HG03439 (cell line): ENCODE data around the gene HHIP.

Experiments used
- ATAC-seq: cut with Tn5 transposase; IDR thresholded peaks from one replicate; pipeline ENCODE4 v1.9.1; 2021; ENCODE audit warnings: mild to moderate bottlenecking, moderate library complexity; ENCODE audit not compliant: unreplicated experiment

Gene HHIP

DNA sequence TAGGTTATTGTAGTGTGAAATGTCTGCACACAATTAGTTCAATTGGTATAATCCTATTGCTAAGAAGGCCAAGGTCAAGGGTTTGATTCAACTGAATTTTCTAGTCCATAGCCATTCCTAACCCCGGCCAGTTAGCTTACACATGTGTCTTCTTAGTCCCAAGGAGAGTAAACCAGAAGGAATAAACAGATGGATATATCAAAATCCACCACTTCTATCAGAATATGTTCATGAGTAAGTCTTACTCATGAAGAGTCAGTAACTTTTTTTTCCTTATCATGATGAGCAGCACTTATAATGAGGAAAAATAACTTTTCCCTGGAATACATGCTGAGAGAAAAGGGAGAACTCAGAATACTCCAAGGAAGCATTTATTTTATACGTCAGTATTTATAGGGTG, 9.5 kb downstream of the HHIP start:
- ATAC-seq, result no peak

GRCh38 chr4:144656850-144657249, 10.9 kb downstream of the HHIP start:
- no peak for ATAC-seq

GRCh38 chr4:144658015-144658567, 12.1 kb downstream of the HHIP start:
- no peak for ATAC-seq

GRCh38 chr4:144658903-144659302, 12.9 kb downstream of the HHIP start:
- no peak for ATAC-seq

- no peak for ATAC-seq
Observed at GRCh38 chr4:144659447-144659846, 13.5 kb downstream of the HHIP start.

DNA sequence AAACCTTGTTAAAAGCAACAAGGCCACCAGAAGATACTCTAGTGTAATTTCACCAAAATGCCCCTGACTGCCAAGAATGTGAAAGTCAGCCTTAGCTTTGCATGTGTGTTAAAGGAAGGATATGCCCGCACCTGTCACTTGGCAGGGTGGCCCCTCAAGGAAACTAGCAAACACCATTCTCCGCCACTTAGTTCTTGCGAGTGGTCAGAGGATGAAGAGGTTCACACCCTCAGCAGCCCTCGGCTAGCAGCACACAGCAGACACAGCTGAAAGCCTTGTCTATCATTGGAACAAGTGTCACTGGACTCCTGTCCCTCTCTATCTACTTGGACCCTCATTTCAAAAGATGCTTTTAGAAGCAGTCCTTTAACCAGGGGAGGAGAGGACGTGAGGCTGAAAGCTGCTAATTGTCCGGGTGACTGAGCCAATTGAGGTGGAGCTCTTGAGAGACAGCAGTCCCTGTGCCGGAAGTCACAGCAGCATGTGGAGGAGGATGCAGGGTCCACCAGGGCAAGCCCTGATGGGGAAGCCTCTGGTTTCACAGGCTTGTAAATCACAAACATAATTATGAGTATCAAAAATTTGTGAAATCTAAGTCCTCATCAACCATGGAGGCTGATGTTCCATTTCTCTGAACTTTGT, 18.0 kb downstream of the HHIP start:
- no peak for ATAC-seq

- no peak for ATAC-seq
Observed at GRCh38 chr4:144666539-144667175, 20.7 kb downstream of the HHIP start.

- ATAC-seq, result no peak
Observed at GRCh38 chr4:144667500-144667899, 21.5 kb downstream of the HHIP start.

DNA sequence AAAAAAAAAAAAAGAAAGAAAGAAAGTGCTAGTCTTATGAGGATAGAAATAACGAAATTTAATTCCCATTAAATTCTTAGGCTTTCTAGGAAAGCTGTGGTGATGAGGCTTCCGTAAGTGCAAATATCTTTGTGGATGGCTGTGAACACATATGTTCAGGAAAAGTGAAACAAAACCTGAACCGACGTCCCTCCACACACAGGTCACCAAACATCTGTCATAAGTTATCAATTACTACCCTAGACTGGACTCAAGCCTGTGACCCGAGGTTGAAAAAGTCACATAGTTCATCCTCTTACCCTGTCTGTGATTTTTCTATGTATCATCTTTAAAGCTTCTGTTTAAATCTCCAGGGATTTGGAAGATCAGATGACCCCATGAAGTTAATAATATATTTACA, 24.8 kb downstream of the HHIP start:
- ATAC-seq, result no peak

DNA sequence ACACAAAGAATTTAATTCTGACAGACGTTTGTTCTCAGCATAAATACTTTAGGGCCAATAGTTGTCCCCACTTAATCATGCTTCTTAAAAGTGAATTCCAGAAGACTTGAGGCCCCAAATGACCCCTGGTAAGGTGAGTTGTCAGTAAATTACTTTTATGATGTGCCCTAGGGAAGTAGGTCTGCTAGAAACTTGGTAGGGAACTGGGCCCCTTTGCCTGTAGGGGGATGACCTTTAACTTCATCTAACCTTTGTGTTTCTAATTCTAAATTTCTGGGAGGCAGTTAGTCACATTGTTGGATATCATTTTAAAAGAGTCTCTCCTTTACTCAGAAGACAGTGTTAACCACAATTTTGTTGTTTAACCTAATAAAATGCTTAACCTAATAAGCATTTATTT, 28.8 kb downstream of the HHIP start:
- ATAC-seq, result no peak

DNA sequence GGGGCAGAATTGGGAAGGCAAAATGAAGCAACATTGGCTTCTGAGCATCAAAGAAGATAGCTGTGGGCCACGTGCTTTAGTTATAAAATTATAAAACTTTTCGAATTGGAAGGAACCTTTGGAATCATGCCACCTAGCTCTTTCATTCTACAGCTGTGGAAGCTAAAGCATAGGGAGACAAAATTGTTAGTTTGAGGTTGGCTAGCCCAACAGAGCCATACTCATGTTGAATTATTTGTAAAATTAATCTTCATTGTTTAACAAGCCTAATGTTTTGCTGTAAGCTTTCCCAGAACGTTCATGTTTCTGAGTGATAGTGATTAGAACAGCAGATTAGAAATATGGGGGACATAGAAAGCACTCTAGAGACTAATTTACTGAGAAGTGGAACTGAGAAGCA, 35.9 kb downstream of the HHIP start:
- no peak for ATAC-seq

GRCh38 chr4:144683516-144683915, 37.6 kb downstream of the HHIP start:
- ATAC-seq, result no peak

DNA sequence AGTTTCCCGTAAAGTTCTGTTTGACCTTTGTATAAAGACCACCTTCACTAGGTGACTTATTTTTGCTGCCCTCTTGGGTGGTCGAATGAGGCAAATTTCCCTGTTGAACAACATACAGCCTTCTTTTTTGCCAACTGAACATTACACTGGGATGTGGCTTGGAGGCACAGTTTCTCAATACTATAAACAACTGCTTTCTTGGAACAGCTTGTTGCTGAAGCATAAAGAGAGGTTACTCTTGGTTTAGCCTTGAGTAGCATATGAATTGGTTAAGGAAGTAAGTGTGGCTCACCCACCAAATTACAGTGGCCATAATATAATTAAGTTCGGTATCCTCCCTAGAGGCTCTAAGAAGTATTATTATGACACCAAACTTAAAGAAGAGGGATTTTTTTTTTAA, 40.0 kb downstream of the HHIP start:
- no peak for ATAC-seq

- no peak for ATAC-seq
Observed at GRCh38 chr4:144686921-144687320, 41.0 kb downstream of the HHIP start.

GRCh38 chr4:144687466-144687865, 41.5 kb downstream of the HHIP start:
- ATAC-seq, result no peak

- no peak for ATAC-seq
Observed at GRCh38 chr4:144688035-144688569, 42.1 kb downstream of the HHIP start.

GRCh38 chr4:144689125-144689524, 43.2 kb downstream of the HHIP start:
- ATAC-seq, result no peak

GRCh38 chr4:144695721-144696120, 49.8 kb downstream of the HHIP start:
- ATAC-seq, result no peak

DNA sequence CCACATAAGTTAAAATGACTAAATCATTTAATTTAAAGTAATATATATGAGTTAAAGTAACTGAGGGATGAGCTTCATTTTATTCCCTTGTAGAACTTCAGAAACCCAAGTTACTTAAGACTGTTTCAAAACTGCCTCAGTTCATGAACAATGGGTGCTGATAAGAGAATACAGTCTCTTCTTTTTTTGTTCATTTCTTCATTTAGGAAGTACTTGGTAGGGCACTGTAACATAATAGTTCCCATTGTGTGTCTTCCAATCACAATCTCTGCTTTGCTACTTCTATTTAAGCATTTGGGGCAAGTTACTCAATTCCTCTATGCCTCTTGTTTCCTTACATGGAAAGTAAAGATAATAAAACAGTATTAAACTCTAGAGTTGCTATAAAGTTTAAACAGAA, 50.4 kb downstream of the HHIP start:
- no peak for ATAC-seq

DNA sequence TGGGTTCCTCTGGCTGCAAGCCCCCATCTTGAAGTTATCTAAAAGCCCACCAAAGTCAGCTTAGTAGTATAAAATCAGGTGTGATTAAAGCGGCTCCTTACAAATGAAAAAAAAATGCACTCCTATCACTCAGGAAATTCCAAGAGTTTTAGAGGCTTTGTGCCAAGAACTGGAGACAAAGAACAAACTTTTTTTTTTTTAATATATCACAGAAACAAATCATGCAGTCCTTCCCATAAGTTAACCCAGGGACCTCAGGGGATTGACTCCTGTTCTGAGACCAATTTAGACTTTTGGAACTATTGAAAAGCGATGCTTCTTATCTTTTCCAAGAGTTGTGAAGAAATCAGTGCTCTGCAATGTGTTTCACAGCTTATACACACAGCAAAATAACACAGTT, 53.6 kb downstream of the HHIP start:
- no peak for ATAC-seq

DNA sequence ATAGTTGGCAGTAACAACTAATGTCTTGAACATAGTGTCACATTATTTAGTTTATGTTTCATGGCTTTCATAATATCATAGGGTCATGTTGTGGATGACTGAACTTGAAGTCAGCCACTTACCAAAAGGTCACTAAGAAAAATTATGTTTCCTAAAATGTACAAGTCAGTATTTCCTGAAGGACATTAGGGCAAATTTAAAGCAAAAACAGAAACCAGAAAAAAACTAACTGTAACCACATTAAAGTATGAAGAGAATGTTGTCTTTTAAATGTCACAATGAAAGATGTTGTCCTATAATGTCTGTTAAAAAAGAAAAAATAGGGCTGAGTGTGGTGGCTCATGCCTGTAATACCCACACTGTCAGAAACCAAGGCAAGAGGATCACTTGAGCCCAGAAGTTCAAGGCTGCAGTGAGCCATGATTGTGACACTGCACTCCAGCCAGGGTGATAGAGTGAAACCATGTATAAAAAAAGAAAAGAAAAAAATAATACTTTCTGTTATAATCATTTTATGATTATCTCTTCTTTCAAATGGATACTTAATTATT, 55.8 kb downstream of the HHIP start:
- ATAC-seq, result no peak

DNA sequence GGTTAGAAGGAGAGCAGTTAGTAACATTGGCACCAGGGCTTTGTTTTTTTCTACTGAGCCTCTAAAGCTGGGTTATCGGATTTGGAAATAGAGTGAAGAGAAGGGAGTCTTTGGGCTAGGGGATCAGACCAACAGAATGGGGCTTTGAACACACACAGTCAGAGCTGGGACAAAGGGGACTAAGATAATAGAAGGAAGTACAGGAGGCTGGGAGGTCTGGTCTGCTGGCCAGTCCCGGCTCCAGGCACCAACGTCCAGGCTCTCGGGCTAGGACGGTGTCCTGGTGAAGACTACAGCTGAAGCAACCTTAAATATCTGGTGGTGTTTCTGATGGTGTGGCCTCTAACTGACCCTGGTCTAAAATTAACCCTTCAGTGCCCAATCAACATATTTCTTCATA, 57.5 kb downstream of the HHIP start:
- ATAC-seq, result no peak
